ENCODE results near the gene STK32B. TPM values are rescaled to one million over a fixed set of nuclear protein-coding genes. Genes with fewer than 3 reads are reported as not detected.

The STK32B gene
- total and polyA plus RNA-seq, 2 of the 4 experiments (the other 2 are of a cell fraction): 5.5 to 6.3 TPM

- no peak overlapping the region for H3K14ac ChIP-seq (replicated peaks; ENCODE audit: low read depth, low read length)
- no peak overlapping the region for H4K91ac ChIP-seq (ENCODE audit: insufficient read depth, low read depth, low read length)
- peaks cover 8% of the 10 kb centered on the region; the same call in 1 of the 2 replicates for H3K9me3 ChIP-seq (ENCODE audit: control insufficient read depth, insufficient read depth, low read length)
- no peak overlapping the region for H3K23ac ChIP-seq (ENCODE audit: low read depth, low read length)
- BruUV-seq (replicated peaks): no TSS peak
- H2BK120ac ChIP-seq (ENCODE audit: low read depth, low read length): peak overlapping the region; percentile 8; the same call in 1 of the 2 replicates
- H4K5ac ChIP-seq (ENCODE audit: low read depth, low read length): no peak overlapping the region
- peak overlapping the region; percentile 18; the same call in 1 of the 2 replicates for H2BK20ac ChIP-seq (ENCODE audit: low read depth, low read length)
- intact Hi-C loops (cut with micrococcal nuclease): no loop called here
- H2AK9ac ChIP-seq (replicated peaks; ENCODE audit: low read depth, low read length, poor library complexity): no peak overlapping the region
- ATAC-seq (ENCODE audit: low read depth) (no peak), DNase-seq (no peak)
- H3K79me1 ChIP-seq (ENCODE audit: low read depth in 1 of 2, low read length in 2 of 2): no peaks in the 10 kb centered on the region
- no peak for TF ChIP-seq CHD1 (IDR thresholded peaks at IDR 0.05; ENCODE audit: low read depth, low read length)
- TF ChIP-seq MAFK (IDR thresholded peaks at IDR 0.05; ENCODE audit: low read depth, low read length): no peak
- TF ChIP-seq BHLHE40 (IDR thresholded peaks at IDR 0.05; ENCODE audit: low read depth, low read length): no peak
- TF ChIP-seq MAZ (IDR thresholded peaks at IDR 0.05; ENCODE audit: borderline replicate concordance, low read depth, low read length): no peak
- TF ChIP-seq CTCF (conservative IDR thresholded peaks at IDR 0.05; ENCODE audit: low read depth, low read length): no peak
- TF ChIP-seq NFE2L2 (IDR thresholded peaks at IDR 0.05; ENCODE audit: low read depth, low read length): no peak
- no peak for TF ChIP-seq POLR2A (IDR thresholded peaks at IDR 0.05; ENCODE audit: low read depth, low read length)
- TF ChIP-seq RCOR1 (IDR thresholded peaks at IDR 0.05; ENCODE audit: insufficient replicate concordance, low read length): no peak
- TF ChIP-seq CEBPB (IDR thresholded peaks at IDR 0.05; ENCODE audit: low read depth, low read length): no peak
- TF ChIP-seq RFX5 (IDR thresholded peaks at IDR 0.05; ENCODE audit: low read depth, low read length): no peak
- TF ChIP-seq, protein P1, sequence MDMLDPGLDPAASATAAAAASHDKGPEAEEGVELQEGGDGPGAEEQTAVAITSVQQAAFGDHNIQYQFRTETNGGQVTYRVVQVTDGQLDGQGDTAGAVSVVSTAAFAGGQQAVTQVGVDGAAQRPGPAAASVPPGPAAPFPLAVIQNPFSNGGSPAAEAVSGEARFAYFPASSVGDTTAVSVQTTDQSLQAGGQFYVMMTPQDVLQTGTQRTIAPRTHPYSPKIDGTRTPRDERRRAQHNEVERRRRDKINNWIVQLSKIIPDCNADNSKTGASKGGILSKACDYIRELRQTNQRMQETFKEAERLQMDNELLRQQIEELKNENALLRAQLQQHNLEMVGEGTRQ (IDR thresholded peaks at IDR 0.05; ENCODE audit: low read depth, low read length): no peak
- TF ChIP-seq MXI1 (IDR thresholded peaks at IDR 0.05; ENCODE audit: borderline replicate concordance, low read depth, low read length): no peak
- no peak for TF ChIP-seq SMC3 (IDR thresholded peaks at IDR 0.05; ENCODE audit: low read depth, low read length)
- no peak for TF ChIP-seq ELK1 (IDR thresholded peaks at IDR 0.05; ENCODE audit: borderline replicate concordance, low read depth, low read length)
- no peak for TF ChIP-seq FOS (IDR thresholded peaks at IDR 0.05; ENCODE audit: low read depth, low read length)
- no peak for TF ChIP-seq RAD21 (IDR thresholded peaks at IDR 0.05; ENCODE audit: low read length)
- dilution Hi-C loops (cut with HindIII; ENCODE audit: low sequenced_read_pairs, unreplicated experiment): no loop called here
- no CpG with 5 or more reads among the region's 6 CpGs for WGBS, 2 experiments (ENCODE audit: extremely low coverage in 2 of 2, insufficient read length in 1 of 2)
- H3K4me2 ChIP-seq (ENCODE audit: low read depth, low read length): no peak overlapping the region; the same call in 1 of the 2 replicates
- H2AFZ ChIP-seq (replicated peaks; ENCODE audit: low read length, poor library complexity): peak overlapping the region; percentile 68
- no peaks in the 10 kb centered on the region for H3K36me3 ChIP-seq (ENCODE audit: control insufficient read depth, insufficient read depth, low read length)
- H3K18ac ChIP-seq (ENCODE audit: low read depth, low read length): no peak overlapping the region
- peak overlapping the region; percentile 69; the same call in 1 of the 2 replicates for H2AK5ac ChIP-seq (ENCODE audit: low read depth, low read length)
- H3K9ac ChIP-seq (ENCODE audit: low read depth, low read length): peak overlapping the region; percentile 14; the same call in 1 of the 2 replicates
- H3K4me1 ChIP-seq (ENCODE audit: control insufficient read depth, insufficient read depth, low read length): peaks cover 2% of the 10 kb centered on the region; the same call in 1 of the 2 replicates
- H3K4ac ChIP-seq (ENCODE audit: low read depth, low read length): peak overlapping the region; percentile 22; the same call in 1 of the 2 replicates
- no peaks in the 10 kb centered on the region for H3K9me1 ChIP-seq (ENCODE audit: insufficient read depth, low read length)
- H3K27ac ChIP-seq (ENCODE audit: insufficient read depth, low read length): no peak overlapping the region
- ChIA-PET POLR2A (ENCODE audit: unreplicated experiment) (no interaction called here), CTCF (interaction anchor here (0.6 to 0.9 kb wide), 4 partner anchors 8 to 447 kb away, joined by 3 to 8 read pairs (median 4); no protein-coding TSS in a partner anchor)
- H2BK5ac ChIP-seq (ENCODE audit: low read depth, low read length, poor library complexity, severe bottlenecking): no peak overlapping the region
- no peaks in the 10 kb centered on the region for H4K20me1 ChIP-seq (ENCODE audit: insufficient read depth, low read length)
- no peak overlapping the region; a peak in 1 of 4 replicates for H4K8ac ChIP-seq (ENCODE audit: low read depth in 2 of 2, low read length in 2 of 2)
- no peak overlapping the region for H3K4me3 ChIP-seq (ENCODE audit: insufficient read depth, low read depth, low read length)
- no peak overlapping the region; the same call in 2 of the 3 replicates for H2BK15ac ChIP-seq (ENCODE audit: low read depth, low read length)
- in situ Hi-C loops (cut with MboI; ENCODE audit: low sequenced_read_pairs): no loop called here
- no peak overlapping the region for H3K56ac ChIP-seq (ENCODE audit: extremely low read depth, insufficient read depth, low read length)
- peaks cover 20% of the 10 kb centered on the region for H3K27me3 ChIP-seq (ENCODE audit: control insufficient read depth, insufficient read depth, low read length)
These were observed 32.7 kb upstream of the STK32B start for GRCh38 chr4:5018603-5019002.
